ENCODE results near the gene PSMB7.

Gene PSMB7

GRCh38 chr9:124370896-124371582 is 44.2 kb downstream of the PSMB7 start:
- no peak overlapping the region for H3K4me3 ChIP-seq
- H3K4me2 ChIP-seq = no peak overlapping the region
- H4K20me1 ChIP-seq = peaks cover 92% of the 10 kb centered on the region

GRCh38 chr9:124369231-124369797 is 45.9 kb downstream of the PSMB7 start:
- Histone ChIP-seq H4K20me1 (peaks cover 98% of the 10 kb centered on the region), H3K9ac (no peak overlapping the region), H3K27me3 (no peaks in the 10 kb centered on the region), H3K27ac (no peak overlapping the region), H3K9me3 (peaks cover 7% of the 10 kb centered on the region), H3K4me2 (no peak overlapping the region), H3K36me3 (peaks cover 59% of the 10 kb centered on the region), H3K4me3 (no peak overlapping the region), H3K4me1 (no peaks in the 10 kb centered on the region)
- no peak for TF ChIP-seq Cebpa-rat (IDR thresholded peaks at IDR 0.05)

More at GRCh38 chr9:124370896-124371582, 44.2 kb downstream of the PSMB7 start:
- TF ChIP-seq Cebpa-rat (IDR thresholded peaks at IDR 0.05) = no peak
- Histone ChIP-seq H3K4me1 (no peaks in the 10 kb centered on the region), H3K27ac (no peak overlapping the region), H3K36me3 (peaks cover 58% of the 10 kb centered on the region), H3K27me3 (no peaks in the 10 kb centered on the region), H3K9me3 (peaks cover 18% of the 10 kb centered on the region), H3K9ac (no peak overlapping the region)

GRCh38 chr9:124368692-124369091 is 46.5 kb downstream of the PSMB7 start:
- Histone ChIP-seq H4K20me1 (peaks cover 100% of the 10 kb centered on the region), H3K9ac (no peak overlapping the region), H3K9me3 (peaks cover 1% of the 10 kb centered on the region; the same call in 1 of the 2 replicates), H3K27me3 (no peaks in the 10 kb centered on the region), H3K27ac (no peak overlapping the region), H3K4me2 (no peak overlapping the region), H3K4me3 (no peak overlapping the region), H3K4me1 (no peaks in the 10 kb centered on the region), H3K36me3 (peaks cover 59% of the 10 kb centered on the region)
- no peak for TF ChIP-seq Cebpa-rat (IDR thresholded peaks at IDR 0.05)

GRCh38 chr9:124366476-124367220 is 48.6 kb downstream of the PSMB7 start:
- peaks cover 100% of the 10 kb centered on the region for H4K20me1 ChIP-seq
- H3K27me3 ChIP-seq = no peaks in the 10 kb centered on the region
- no peak overlapping the region for H3K27ac ChIP-seq

GRCh38 chr9:124365036-124365435 is 50.2 kb downstream of the PSMB7 start:
- Histone ChIP-seq H3K9me3 (no peaks in the 10 kb centered on the region), H3K36me3 (peaks cover 66% of the 10 kb centered on the region), H3K4me3 (no peak overlapping the region), H3K4me2 (no peak overlapping the region), H3K4me1 (peaks cover 5% of the 10 kb centered on the region; the same call in 1 of the 2 replicates), H3K27ac (no peak overlapping the region), H4K20me1 (peaks cover 100% of the 10 kb centered on the region), H3K27me3 (no peaks in the 10 kb centered on the region), H3K9ac (no peak overlapping the region)
- TF ChIP-seq Cebpa-rat (IDR thresholded peaks at IDR 0.05) = no peak

More at GRCh38 chr9:124366476-124367220, 48.6 kb downstream of the PSMB7 start:
- TF ChIP-seq Cebpa-rat (IDR thresholded peaks at IDR 0.05) = no peak
- Histone ChIP-seq H3K4me1 (no peaks in the 10 kb centered on the region), H3K36me3 (peaks cover 59% of the 10 kb centered on the region), H3K9ac (no peak overlapping the region), H3K4me3 (no peak overlapping the region), H3K9me3 (no peaks in the 10 kb centered on the region), H3K4me2 (no peak overlapping the region)

- Histone ChIP-seq H3K27ac (no peak overlapping the region), H3K36me3 (peaks cover 68% of the 10 kb centered on the region), H3K4me2 (no peak overlapping the region), H3K4me3 (no peak overlapping the region), H3K27me3 (no peaks in the 10 kb centered on the region), H3K9me3 (no peaks in the 10 kb centered on the region), H4K20me1 (peaks cover 100% of the 10 kb centered on the region), H3K9ac (no peak overlapping the region), H3K4me1 (peaks cover 5% of the 10 kb centered on the region; the same call in 1 of the 2 replicates)
- TF ChIP-seq Cebpa-rat (IDR thresholded peaks at IDR 0.05) = no peak
Measured at GRCh38 chr9:124364141-124364540, 51.1 kb downstream of the PSMB7 start.

GRCh38 chr9:124363326-124364096 is 51.7 kb downstream of the PSMB7 start:
- TF ChIP-seq Cebpa-rat (IDR thresholded peaks at IDR 0.05) = no peak
- no peaks in the 10 kb centered on the region for H3K9me3 ChIP-seq
- H3K4me1 ChIP-seq = peaks cover 5% of the 10 kb centered on the region; the same call in 1 of the 2 replicates
- peaks cover 72% of the 10 kb centered on the region for H3K36me3 ChIP-seq
- no peak overlapping the region for H3K9ac ChIP-seq
- peaks cover 100% of the 10 kb centered on the region for H4K20me1 ChIP-seq
- H3K4me2 ChIP-seq = no peak overlapping the region
- H3K4me3 ChIP-seq = no peak overlapping the region
- no peaks in the 10 kb centered on the region for H3K27me3 ChIP-seq
- H3K27ac ChIP-seq = no peak overlapping the region

- Histone ChIP-seq H3K9ac (no peak overlapping the region), H3K4me2 (no peak overlapping the region), H3K27me3 (no peaks in the 10 kb centered on the region), H3K4me1 (peaks cover 5% of the 10 kb centered on the region; the same call in 1 of the 2 replicates), H4K20me1 (peaks cover 100% of the 10 kb centered on the region), H3K4me3 (no peak overlapping the region), H3K36me3 (peaks cover 78% of the 10 kb centered on the region), H3K27ac (no peak overlapping the region), H3K9me3 (no peaks in the 10 kb centered on the region)
- no peak for TF ChIP-seq Cebpa-rat (IDR thresholded peaks at IDR 0.05)
Measured at GRCh38 chr9:124361128-124361527, 54.1 kb downstream of the PSMB7 start.

All from BLaER1 (cell line).